Panc1 (cell line): ENCODE results near the gene EIF4EBP2. TPM values are rescaled to one million over a fixed set of nuclear protein-coding genes. Genes with fewer than 3 reads are reported as not detected.

Experiments used
- ATAC-seq: fragments of 200-7000 bp; cut with Tn5 transposase; 2 replicates; pipeline ENCODE4 v1.9.1; 2020; ENCODE audit warnings: mild to moderate bottlenecking, moderate library complexity
- BruUV-seq: library from RNA; stranded (reverse); fragments of 400-500 nt; replicated peaks from 2 replicates; lab custom pipeline; 2021; lab: Mats Ljungman, UMichigan
- CTCF ChIA-PET: fragments of 300-600 bp; sonication (Branson Sonifier 250); formaldehyde crosslinking; loops from one replicate; lab custom pipeline; 2022; ENCODE audit warnings: antibody characterized with exemption; lab: Charles Lee
- POLR2A ChIA-PET: fragments of 300-600 bp; sonication (Branson Sonifier 250); formaldehyde crosslinking; loops from one replicate; lab custom pipeline; 2022; ENCODE audit warnings: antibody characterized with exemption; lab: Charles Lee
- DNase-seq: peaks from one replicate; pipeline ENCODE4 v3.0.0-alpha.2; 2010; ENCODE audit warnings: low read depth, low spot score
- H3K27ac ChIP-seq: 2 replicates; pipeline ENCODE4 v1.5.1; 2011; ENCODE audit warnings: mild to moderate bottlenecking, low read length, inconsistent platforms
- H3K27me3 ChIP-seq: fragments of 200-500 bp; sonication (Bioruptor generic); 2 replicates; pipeline ENCODE4 v1.6.0; 2014; ENCODE audit warnings: low read length, inconsistent platforms; ENCODE audit not compliant: control insufficient read depth, insufficient read depth
- H3K36me3 ChIP-seq: fragments of 200-500 bp; sonication (Bioruptor generic); 2 replicates; pipeline ENCODE4 v1.5.1; 2014; ENCODE audit warnings: inconsistent platforms, mild to moderate bottlenecking, low read length, moderate library complexity; ENCODE audit not compliant: control insufficient read depth, insufficient read depth
- H3K4me1 ChIP-seq: 2 replicates; pipeline ENCODE4 v1.5.1; 2011; ENCODE audit warnings: inconsistent platforms, mild to moderate bottlenecking, low read length, moderate library complexity; ENCODE audit not compliant: control insufficient read depth, insufficient read depth
- H3K4me3 ChIP-seq, 2 experiments: 2 replicates each; pipeline ENCODE4 v1.5.1; 2011 to 2012; ENCODE audit warnings: low read depth in 2 of 2, low read length in 2 of 2, mild to moderate bottlenecking in 2 of 2, inconsistent platforms in 1 of 2, moderate library complexity in 1 of 2
- H3K9me3 ChIP-seq: fragments of 200-500 bp; sonication (Bioruptor generic); 2 replicates; pipeline ENCODE4 v1.5.1; 2014; ENCODE audit warnings: low read depth, mild to moderate bottlenecking, inconsistent platforms, low read length, moderate library complexity; ENCODE audit not compliant: control insufficient read depth, insufficient read depth
- POLR2AphosphoS5 ChIP-seq: IDR thresholded peaks from 2 replicates; pipeline ENCODE4 v1.6.1; 2012; ENCODE audit warnings: mild to moderate bottlenecking, low read depth, low read length, moderate library complexity
- SIN3A ChIP-seq: IDR thresholded peaks from 2 replicates; pipeline ENCODE4 v1.6.1; 2012; ENCODE audit warnings: low read depth, mild to moderate bottlenecking, low read length, moderate library complexity, borderline replicate concordance; ENCODE audit not compliant: insufficient read depth
- TCF7L2 ChIP-seq: IDR thresholded peaks from 2 replicates; pipeline ENCODE4 v1.6.1; 2011; ENCODE audit warnings: mild to moderate bottlenecking, low read depth, low read length, inconsistent platforms
- in situ Hi-C: cut with HindIII; loops from 2 replicates; pipeline ENCODE4 v1.10.0; 2016; ENCODE audit warnings: low sequenced_read_pairs, low pct_unique_long_range_greater_than_20kb
- intact Hi-C: fragments of 100-400 bp; cut with micrococcal nuclease; formaldehyde crosslinking; loops from one replicate; pipeline ENCODE4 v1.10.0; 2022; ENCODE audit not compliant: unreplicated experiment
- total RNA-seq: library from RNA; stranded (reverse); gene quantifications from one replicate; pipeline ENCODE4 v1.2.1, GENCODE V29; 2021; ENCODE audit not compliant: unreplicated experiment
- TF ChIP-seq, protein P1 (sequence below): fragments of 450-650 bp; IDR thresholded peaks from 2 replicates; pipeline ENCODE4 v1.5.1; 2017; ENCODE audit warnings: mild to moderate bottlenecking
- TF ChIP-seq, protein P2 (sequence below), 2 experiments: IDR thresholded peaks; 2 replicates each; pipeline ENCODE4 v1.6.1; 2011 to 2012; ENCODE audit warnings: low read depth in 2 of 2, control low read depth in 1 of 2, low read length in 1 of 2, mild to moderate bottlenecking in 1 of 2, moderate library complexity in 1 of 2; ENCODE audit not compliant: insufficient read depth in 1 of 2

Gene EIF4EBP2
- total RNA-seq, 1 experiment from 2014 or later: 48.2 TPM

DNA sequence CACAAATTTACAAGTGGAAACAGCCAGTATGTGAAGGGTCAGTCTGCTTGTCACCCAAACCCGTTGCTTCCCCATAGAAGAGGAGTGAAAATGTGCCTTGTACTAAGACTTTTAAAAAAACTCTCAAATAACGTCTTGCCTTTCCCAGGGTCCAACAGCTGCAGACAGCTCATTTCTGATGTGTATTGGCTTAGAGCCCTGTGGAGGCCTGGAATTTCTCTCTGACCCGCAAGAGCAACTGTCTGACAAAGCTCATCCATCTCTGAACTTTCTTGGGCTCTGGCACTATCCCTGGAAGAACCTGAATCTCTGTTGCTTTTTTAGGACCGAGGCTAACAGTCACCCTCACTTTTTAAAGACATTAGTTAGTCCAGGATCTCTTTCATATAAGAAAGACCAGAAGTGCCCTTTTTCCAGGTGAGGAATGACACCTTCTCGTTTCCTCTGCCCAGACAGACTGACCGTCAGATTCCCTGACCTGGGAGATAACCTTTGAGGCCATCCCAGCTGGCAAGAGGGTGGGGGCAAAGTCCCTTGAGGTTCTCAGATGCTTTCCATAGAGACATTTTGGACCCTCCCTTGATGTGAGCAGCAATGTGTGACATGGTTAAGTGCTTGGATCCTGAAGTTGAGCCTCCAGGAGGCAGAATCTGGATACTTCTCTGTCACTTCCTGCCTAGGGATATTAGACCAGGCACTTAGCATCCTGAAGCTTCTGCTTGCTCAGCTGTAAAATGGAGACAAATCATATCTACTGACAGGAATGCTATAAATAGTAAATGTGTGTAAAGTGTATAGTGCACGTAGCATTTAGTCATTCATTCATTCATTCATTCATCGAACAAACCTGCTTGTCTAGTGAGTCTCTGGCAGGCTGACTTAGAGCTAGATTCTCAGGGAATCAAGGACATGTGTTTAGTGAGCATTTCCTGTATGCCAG lies 42.0 kb downstream of the EIF4EBP2 start:
- no peaks in the 10 kb centered on the region for H3K27me3 ChIP-seq
- no peaks in the 10 kb centered on the region for H3K4me1 ChIP-seq
- no peaks in the 10 kb centered on the region for H3K36me3 ChIP-seq
- CTCF ChIA-PET: interaction anchor here (0.8 kb wide), 1 partner anchor 224 kb away, joined by 4 read pairs; no protein-coding TSS in a partner anchor
- H3K4me3 ChIP-seq: no peak overlapping the region
- H3K27ac ChIP-seq: no peak overlapping the region
- intact Hi-C loops: no loop called here
- TF ChIP-seq, protein P1, sequence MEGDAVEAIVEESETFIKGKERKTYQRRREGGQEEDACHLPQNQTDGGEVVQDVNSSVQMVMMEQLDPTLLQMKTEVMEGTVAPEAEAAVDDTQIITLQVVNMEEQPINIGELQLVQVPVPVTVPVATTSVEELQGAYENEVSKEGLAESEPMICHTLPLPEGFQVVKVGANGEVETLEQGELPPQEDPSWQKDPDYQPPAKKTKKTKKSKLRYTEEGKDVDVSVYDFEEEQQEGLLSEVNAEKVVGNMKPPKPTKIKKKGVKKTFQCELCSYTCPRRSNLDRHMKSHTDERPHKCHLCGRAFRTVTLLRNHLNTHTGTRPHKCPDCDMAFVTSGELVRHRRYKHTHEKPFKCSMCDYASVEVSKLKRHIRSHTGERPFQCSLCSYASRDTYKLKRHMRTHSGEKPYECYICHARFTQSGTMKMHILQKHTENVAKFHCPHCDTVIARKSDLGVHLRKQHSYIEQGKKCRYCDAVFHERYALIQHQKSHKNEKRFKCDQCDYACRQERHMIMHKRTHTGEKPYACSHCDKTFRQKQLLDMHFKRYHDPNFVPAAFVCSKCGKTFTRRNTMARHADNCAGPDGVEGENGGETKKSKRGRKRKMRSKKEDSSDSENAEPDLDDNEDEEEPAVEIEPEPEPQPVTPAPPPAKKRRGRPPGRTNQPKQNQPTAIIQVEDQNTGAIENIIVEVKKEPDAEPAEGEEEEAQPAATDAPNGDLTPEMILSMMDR: no peak
- TF ChIP-seq POLR2AphosphoS5 (no peak), TCF7L2 (no peak), SIN3A (no peak)
- TF ChIP-seq, protein P2, sequence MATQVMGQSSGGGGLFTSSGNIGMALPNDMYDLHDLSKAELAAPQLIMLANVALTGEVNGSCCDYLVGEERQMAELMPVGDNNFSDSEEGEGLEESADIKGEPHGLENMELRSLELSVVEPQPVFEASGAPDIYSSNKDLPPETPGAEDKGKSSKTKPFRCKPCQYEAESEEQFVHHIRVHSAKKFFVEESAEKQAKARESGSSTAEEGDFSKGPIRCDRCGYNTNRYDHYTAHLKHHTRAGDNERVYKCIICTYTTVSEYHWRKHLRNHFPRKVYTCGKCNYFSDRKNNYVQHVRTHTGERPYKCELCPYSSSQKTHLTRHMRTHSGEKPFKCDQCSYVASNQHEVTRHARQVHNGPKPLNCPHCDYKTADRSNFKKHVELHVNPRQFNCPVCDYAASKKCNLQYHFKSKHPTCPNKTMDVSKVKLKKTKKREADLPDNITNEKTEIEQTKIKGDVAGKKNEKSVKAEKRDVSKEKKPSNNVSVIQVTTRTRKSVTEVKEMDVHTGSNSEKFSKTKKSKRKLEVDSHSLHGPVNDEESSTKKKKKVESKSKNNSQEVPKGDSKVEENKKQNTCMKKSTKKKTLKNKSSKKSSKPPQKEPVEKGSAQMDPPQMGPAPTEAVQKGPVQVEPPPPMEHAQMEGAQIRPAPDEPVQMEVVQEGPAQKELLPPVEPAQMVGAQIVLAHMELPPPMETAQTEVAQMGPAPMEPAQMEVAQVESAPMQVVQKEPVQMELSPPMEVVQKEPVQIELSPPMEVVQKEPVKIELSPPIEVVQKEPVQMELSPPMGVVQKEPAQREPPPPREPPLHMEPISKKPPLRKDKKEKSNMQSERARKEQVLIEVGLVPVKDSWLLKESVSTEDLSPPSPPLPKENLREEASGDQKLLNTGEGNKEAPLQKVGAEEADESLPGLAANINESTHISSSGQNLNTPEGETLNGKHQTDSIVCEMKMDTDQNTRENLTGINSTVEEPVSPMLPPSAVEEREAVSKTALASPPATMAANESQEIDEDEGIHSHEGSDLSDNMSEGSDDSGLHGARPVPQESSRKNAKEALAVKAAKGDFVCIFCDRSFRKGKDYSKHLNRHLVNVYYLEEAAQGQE (IDR thresholded peaks at IDR 0.05; ENCODE audit: insufficient read depth in 1 of 2, low read depth in 2 of 2, low read length in 1 of 2): no peak
- ATAC-seq: no peak
- no peak for DNase-seq
- in situ Hi-C loops: no loop called here
- no peaks in the 10 kb centered on the region for H3K9me3 ChIP-seq
- POLR2A ChIA-PET: no interaction called here
- no TSS peak for BruUV-seq

DNA sequence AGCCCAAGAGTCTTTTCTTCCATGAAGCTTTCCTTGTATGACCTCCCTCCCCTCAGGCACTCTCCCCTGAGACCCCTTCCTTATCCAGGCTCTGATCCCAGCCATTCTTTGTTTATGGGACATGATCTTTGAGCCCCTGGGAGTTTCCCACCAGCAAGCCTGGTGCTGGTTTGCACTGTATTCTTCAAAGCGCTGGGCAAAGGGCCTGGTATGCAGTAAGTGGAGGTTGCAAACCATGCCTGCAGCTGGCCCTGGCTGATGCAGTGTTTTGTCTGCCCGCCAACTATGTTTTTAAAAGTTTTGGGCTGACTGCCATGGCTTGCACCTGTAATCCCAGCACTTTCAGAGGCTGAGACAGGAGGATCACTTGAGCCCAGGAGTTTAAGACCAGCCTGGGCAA lies 44.3 kb downstream of the EIF4EBP2 start:
- no TSS peak for BruUV-seq
- no peaks in the 10 kb centered on the region for H3K4me1 ChIP-seq
- in situ Hi-C loops: no loop called here
- DNase-seq (no peak), ATAC-seq (no peak)
- H3K27ac ChIP-seq: no peak overlapping the region
- intact Hi-C loops: no loop called here
- POLR2A ChIA-PET: no interaction called here
- H3K27me3 ChIP-seq: no peaks in the 10 kb centered on the region
- CTCF ChIA-PET: no interaction called here
- TF ChIP-seq, protein P1: no peak
- TF ChIP-seq SIN3A: no peak
- H3K36me3 ChIP-seq: no peaks in the 10 kb centered on the region
- H3K9me3 ChIP-seq: no peaks in the 10 kb centered on the region
- H3K4me3 ChIP-seq: no peak overlapping the region
